ENCODE results near the gene C3orf22.
"Not testable (repeated sequence)": the region's sequence is repeated elsewhere in the genome, so short reads cannot be mapped to it uniquely, and the experiment has no call there.

Gene C3orf22

GRCh38 chr3:126558336-126559071, at the start of gene C3orf22:
Gene C3orf22, minus strand, starts transcription at chr3:126558932. Its CDS starts 5,542 bp downstream, at chr3:126553390.
- DNase-seq (ENCODE audit: low spot score): no peak

GRCh38 chr3:126607214-126607908, 48.6 kb upstream of the C3orf22 start:
- DNase-seq (ENCODE audit: low spot score): no peak

GRCh38 chr3:126606001-126606400, 47.3 kb upstream of the C3orf22 start:
- no peak for DNase-seq (ENCODE audit: low spot score)

- DNase-seq (ENCODE audit: low spot score): no peak
Observed at GRCh38 chr3:126604691-126605090, 46.0 kb upstream of the C3orf22 start.

GRCh38 chr3:126599101-126599500, 40.4 kb upstream of the C3orf22 start:
- DNase-seq (ENCODE audit: low spot score): no peak

GRCh38 chr3:126595479-126595878, 36.7 kb upstream of the C3orf22 start:
- not testable (repeated sequence) for DNase-seq (ENCODE audit: low spot score)

GRCh38 chr3:126591515-126591914, 32.8 kb upstream of the C3orf22 start:
- not testable (repeated sequence) for DNase-seq (ENCODE audit: low spot score)

GRCh38 chr3:126582311-126582710, 23.6 kb upstream of the C3orf22 start:
- no peak for DNase-seq (ENCODE audit: low spot score)

GRCh38 chr3:126581569-126581968, 22.8 kb upstream of the C3orf22 start:
- no peak for DNase-seq (ENCODE audit: low spot score)

GRCh38 chr3:126580746-126581145, 22.0 kb upstream of the C3orf22 start:
- no peak for DNase-seq (ENCODE audit: low spot score)

GRCh38 chr3:126578702-126579101, 20.0 kb upstream of the C3orf22 start:
- DNase-seq (ENCODE audit: low spot score): no peak

GRCh38 chr3:126577261-126577660, 18.5 kb upstream of the C3orf22 start:
- DNase-seq (ENCODE audit: low spot score): no peak

- DNase-seq (ENCODE audit: low spot score): peak; percentile 54
Observed at GRCh38 chr3:126573492-126574117, 14.9 kb upstream of the C3orf22 start.

- no peak for DNase-seq (ENCODE audit: low spot score)
Observed at GRCh38 chr3:126571078-126571477, 12.3 kb upstream of the C3orf22 start.

GRCh38 chr3:126570103-126570541, 11.4 kb upstream of the C3orf22 start:
- DNase-seq (ENCODE audit: low spot score): no peak

GRCh38 chr3:126569390-126569975, 10.8 kb upstream of the C3orf22 start:
- no peak for DNase-seq (ENCODE audit: low spot score)

GRCh38 chr3:126568776-126569342, 10.1 kb upstream of the C3orf22 start:
- no peak for DNase-seq (ENCODE audit: low spot score)

GRCh38 chr3:126567696-126568438, 9.1 kb upstream of the C3orf22 start:
- no peak for DNase-seq (ENCODE audit: low spot score)

- DNase-seq (ENCODE audit: low spot score): no peak
Observed at GRCh38 chr3:126562737-126563276, 4.1 kb upstream of the C3orf22 start.

- DNase-seq (ENCODE audit: low spot score): no peak
Observed at GRCh38 chr3:126557761-126558160, 971 bp downstream of the C3orf22 start.

- no peak for DNase-seq (ENCODE audit: low spot score)
Observed at GRCh38 chr3:126557415-126557745, 1.4 kb downstream of the C3orf22 start.

Data from LoVo (cell line).